Spleen (tissue), 7 donors: ENCODE data around the gene PRAF2.

ENCODE experiments used
- POLR2A ChIP-seq, 3 donors: fragments of 450-650 bp; IDR thresholded peaks; one replicate each; pipeline ENCODE4 v1.5.1; 2017; ENCODE audit warnings: antibody characterized with exemption in 3 of 3, mild to moderate bottlenecking in 1 of 3
- POLR2AphosphoS5 ChIP-seq, 3 donors: sonication (generic); formaldehyde crosslinking; IDR thresholded peaks; one replicate each; pipeline ENCODE4 v1.5.1; 2017; ENCODE audit warnings: antibody characterized with exemption in 3 of 3
- TF ChIP-seq, protein P1 (sequence below), 11 experiments: fragments of 200-600 bp in 7 of 11; fragments of 450-650 bp in 4 of 11; sonication (generic) in 4 of 11; IDR thresholded peaks in 8 of 11; conservative IDR thresholded peaks in 3 of 11; 1 replicate in 7 of 11; 2 replicates in 4 of 11; pipeline versions ENCODE4 v1.4.0 to v1.8.0; 2016 to 2021; ENCODE audit warnings: antibody characterized with exemption in 11 of 11, inconsistent platforms in 4 of 11, mild to moderate bottlenecking in 1 of 11
- donor health status: DM: no; HTN: no; CAD: no; lungs with moderate emphysema.
- donor health status: DM: no; HTN: no; CAD: no.
- donor health status: DM: no; HTN: no; CAD: no.

DNA sequence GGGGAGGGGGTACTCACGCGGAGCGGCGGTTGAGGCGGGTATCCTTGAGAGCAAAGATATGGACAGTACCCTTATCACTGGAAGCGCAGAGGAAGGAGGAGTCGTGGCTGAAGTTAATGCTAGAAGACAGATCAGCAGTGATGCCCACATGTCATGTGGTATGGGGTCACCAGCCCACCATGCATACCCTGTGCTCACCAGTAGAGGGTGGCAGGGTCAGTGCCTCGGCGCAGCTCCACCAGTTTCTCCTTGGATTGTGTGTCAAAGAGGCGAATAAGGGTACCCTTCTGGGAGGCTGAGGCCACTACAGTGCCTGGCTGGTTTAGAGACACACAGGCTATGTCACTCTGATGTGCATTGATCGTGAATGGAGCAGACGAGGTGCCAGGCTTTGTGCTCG lies 1.5 kb upstream of the PRAF2 start:
- TF ChIP-seq, protein P1, sequence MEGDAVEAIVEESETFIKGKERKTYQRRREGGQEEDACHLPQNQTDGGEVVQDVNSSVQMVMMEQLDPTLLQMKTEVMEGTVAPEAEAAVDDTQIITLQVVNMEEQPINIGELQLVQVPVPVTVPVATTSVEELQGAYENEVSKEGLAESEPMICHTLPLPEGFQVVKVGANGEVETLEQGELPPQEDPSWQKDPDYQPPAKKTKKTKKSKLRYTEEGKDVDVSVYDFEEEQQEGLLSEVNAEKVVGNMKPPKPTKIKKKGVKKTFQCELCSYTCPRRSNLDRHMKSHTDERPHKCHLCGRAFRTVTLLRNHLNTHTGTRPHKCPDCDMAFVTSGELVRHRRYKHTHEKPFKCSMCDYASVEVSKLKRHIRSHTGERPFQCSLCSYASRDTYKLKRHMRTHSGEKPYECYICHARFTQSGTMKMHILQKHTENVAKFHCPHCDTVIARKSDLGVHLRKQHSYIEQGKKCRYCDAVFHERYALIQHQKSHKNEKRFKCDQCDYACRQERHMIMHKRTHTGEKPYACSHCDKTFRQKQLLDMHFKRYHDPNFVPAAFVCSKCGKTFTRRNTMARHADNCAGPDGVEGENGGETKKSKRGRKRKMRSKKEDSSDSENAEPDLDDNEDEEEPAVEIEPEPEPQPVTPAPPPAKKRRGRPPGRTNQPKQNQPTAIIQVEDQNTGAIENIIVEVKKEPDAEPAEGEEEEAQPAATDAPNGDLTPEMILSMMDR (IDR thresholded peaks at IDR 0.05 in 8 of 11, conservative IDR thresholded peaks at IDR 0.05 in 3 of 11): no peak
- TF ChIP-seq POLR2AphosphoS5 (IDR thresholded peaks at IDR 0.05) (no peak), POLR2A (IDR thresholded peaks at IDR 0.05) (no peak)
